GM19099 (cell line): ENCODE measurements around the gene MEF2A.

Source experiments
- POLR2A ChIP-seq: IDR thresholded peaks from 3 replicates; pipeline ENCODE4 v1.6.1; 2011; ENCODE audit warnings: low read depth; ENCODE audit not compliant: insufficient read length; ENCODE audit errors: extremely low read depth

Gene MEF2A

DNA sequence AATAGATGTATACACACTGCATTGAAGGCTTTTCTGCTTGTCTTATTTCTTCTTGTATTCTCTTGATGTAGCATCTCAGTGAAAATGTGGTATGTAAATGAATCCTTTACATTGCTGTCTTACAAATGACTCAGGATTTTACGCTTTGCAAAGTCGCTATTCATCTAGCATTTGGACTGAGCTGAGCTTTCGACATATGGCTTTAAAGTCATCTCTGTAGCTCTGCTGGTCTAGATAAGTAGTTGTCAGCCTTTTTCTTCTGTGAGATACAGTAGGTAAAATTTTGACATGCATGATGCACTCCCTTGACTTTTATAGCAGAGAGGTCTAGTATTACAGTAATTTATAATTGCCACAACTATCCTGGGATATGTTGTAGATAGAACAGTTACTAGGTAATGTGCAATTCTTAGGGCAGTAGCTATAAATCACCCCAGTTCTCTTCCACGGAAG, 16.8 kb downstream of the MEF2A start:
- TF ChIP-seq POLR2A: no peak

DNA sequence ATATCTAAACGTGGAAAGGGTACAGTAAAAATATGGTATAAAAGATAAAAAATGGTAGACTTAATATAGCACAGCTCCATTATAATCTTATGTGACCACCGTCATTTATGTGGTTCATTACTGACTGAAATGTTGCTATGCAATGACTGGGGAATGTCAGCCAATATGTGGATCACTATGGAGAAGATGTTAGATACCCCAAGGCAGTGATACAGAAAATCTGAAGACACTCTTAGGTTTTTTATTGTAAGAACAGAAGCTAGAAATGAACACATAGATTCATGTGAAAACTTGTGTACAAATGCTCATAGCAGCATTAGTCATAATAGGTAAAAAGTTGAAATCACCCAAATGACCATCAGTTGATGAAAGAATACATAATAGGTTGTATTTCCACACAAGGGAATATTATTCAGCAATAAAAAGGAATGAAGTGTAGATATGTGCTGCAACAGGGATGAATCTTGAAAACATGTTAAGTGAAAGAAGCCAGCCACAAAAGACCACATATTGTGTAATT, 18.4 kb downstream of the MEF2A start:
- no peak for TF ChIP-seq POLR2A

DNA sequence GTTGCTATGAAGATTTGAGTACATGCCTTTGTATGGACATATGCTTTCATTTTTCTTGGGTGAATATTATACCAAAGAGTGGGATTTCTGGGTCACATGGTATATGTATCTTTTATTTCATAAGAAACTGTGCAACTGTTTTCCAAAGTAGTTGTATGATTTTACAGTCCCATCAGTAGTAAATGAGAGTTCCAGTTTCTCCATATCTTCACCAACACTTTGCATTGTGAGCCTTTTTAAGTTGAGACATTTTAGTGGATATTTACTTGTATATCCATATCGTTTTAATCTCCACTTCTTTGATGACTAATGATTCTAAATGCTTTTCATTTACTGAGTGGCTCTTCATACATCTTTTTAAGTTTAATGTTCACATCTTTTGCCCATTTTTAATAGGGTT, 20.3 kb downstream of the MEF2A start:
- TF ChIP-seq POLR2A: no peak

DNA sequence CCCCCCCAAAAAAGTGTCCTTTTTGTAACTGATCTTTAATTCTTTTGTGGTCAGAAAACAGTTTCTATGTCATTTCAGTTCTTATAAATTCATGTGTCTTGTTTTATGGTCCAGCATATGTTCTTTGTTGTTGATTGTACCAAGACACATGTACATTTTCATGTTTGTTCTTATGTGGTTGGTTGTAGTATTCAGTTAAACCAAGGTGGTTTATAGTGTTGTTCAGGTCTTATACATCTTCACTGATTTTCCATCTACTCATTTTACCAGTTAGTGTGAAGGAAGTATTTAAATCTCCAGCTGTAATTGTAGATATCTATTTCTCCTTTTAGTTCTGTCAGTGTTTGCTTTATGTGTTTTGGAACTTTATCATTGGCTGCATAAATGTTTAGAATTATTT, 24.0 kb downstream of the MEF2A start:
- no peak for TF ChIP-seq POLR2A

DNA sequence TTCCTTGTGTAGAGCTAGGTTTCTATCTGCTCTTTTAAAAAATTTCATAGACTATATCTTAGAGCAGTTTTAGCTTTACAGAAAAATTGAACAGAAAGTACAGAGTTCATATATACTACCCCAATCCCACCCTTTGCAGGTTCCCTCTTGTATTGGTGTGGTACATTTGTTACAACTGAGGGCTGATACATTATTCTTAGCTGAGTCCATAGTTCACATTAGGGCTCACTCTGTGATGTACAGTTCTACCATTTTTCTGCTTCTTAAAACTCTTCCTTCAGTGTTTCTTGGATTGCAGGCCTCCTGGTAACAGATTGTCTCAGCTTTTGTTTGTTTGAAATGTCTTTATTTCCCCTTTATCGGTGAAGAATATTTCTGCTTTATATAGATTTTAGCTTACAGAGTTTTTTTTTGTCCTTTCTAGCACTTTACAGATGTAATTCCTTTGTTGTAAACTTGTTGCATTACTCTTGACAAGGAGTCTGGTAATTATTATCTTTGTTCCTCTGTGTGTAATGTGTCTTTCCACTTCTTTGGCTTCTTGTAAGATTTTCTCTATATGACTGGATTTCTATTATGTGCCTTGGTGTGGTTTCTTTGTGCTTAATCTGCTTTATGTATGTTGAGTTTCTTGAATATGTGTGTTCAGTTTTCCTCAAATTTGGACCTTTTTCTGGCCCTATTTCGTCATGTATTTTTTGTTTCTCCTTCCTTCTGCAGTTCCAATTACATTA, 25.3 kb downstream of the MEF2A start:
- no peak for TF ChIP-seq POLR2A

DNA sequence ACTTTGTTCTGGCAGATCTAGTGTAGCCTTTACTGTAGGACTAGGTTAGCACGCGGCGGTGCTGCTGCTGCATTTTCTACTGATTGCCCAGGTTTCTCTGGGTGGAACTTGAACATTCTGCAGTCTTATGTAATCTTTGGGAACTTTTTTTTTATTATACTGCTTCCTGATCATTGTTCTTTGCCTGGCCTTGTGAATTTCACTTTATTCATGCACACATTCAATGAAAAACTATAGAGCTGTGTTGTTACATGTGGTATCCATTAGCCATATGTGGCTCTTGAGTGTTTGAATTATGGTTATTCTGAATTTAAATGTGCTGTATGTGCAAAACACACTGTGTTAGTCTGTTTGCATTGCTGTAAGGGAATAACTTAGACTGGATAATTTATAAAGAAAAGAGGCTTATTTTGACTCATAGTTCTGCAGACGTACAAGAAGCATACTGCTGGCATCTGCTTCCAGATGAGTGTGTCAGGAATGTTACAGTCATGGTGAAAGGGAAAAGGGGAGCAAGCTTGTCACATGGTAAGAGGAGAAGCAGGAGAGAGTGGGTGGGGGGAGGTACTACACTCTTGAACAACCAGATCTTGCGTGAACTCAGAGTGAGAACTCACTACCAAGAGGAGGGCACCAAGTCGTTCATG, 26.5 kb downstream of the MEF2A start:
- TF ChIP-seq POLR2A: no peak

DNA sequence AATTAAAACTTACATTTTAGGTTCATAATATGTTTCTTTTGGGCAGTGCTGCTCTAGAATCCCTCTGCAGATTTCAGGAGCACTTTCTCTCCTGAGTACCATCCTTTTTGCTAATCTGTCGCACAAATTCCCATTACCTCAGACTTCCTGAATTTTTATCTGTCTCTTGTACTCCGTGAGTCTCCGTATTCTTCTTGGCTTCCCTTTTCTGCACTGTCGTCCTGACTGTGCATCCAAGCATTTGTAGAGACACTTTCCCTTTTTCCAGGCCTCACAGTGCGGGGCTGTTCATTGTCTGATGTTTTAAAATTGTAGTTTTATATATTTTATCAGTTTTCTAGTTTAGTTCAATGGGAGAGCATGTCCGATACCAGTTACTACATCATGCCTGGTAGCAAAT, 27.3 kb downstream of the MEF2A start:
- TF ChIP-seq POLR2A: no peak

DNA sequence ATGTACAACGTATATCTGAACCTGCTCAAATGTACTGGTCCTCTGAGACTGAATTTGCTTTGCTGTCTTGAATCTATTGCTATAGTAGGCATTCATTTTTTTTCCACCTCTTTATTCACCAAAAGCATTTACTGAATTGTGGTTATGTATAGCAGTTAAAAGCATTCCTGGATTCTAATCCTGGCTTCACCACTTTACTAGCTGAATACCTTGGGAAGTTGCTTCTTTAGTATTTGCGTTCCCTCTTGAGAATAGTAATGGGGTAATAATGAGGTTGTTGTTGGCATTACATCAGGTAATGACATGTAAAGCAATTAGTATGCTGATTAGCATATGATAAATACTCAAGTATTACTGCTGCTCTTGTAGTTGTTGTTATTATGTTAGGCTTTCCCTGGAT, 29.1 kb downstream of the MEF2A start:
- TF ChIP-seq POLR2A: no peak

DNA sequence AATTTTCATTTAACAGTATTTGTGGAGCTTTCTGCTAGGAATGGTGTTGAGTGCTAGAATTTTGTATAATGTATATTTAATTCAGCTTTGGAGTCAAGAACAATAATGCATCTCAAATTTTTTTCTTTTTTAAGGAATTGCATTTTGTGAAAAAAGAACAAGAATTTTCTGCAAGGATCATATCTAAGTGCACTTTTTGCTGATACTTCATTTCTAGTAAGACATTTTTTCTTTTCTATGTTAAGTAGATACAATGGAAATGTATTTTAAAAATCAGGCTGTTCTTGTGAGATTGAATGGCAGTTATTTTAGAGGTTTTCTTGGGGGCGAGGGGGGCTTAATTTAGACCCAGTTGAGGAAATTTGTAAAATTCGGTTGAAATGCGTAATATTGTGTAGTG, 32.5 kb downstream of the MEF2A start:
- no peak for TF ChIP-seq POLR2A

DNA sequence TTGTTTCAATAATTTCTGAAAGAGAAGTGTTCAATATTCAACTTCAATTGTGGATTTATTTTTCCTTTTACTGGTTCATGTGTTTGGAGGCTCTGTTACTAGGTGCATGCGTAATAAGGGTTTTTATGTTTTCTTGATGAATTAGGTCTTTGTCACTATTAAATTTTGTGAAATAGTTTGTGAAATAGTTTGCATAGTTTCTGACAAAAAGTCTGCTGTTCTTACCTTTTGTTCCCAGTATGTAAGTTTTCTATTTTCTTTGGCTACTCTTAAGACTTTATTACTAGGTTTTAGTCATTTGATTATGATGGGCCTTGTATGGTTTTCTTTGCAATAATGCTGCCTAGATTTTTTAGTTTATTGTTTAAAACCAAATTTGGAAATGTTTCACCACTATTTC, 38.0 kb downstream of the MEF2A start:
- no peak for TF ChIP-seq POLR2A

DNA sequence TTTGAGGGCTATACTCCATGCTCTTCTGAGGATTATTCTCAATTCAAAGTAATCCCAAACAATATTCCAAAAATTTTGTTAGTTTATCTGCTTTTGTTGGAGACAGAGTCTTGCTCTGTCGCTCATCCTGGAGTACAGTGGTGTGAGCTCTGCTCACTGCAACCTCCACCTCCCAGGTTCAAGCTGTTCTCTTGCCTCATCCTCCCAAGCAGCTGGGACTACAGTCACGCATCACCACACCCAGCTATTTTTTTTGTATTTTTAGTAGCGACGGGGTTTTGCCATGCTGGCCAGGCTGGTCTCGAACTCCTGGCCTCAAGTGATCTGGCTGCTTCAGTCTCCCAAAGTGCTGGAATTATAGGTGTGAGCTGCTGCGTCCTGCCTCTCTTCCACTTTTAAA, 39.1 kb downstream of the MEF2A start:
- TF ChIP-seq POLR2A: no peak

DNA sequence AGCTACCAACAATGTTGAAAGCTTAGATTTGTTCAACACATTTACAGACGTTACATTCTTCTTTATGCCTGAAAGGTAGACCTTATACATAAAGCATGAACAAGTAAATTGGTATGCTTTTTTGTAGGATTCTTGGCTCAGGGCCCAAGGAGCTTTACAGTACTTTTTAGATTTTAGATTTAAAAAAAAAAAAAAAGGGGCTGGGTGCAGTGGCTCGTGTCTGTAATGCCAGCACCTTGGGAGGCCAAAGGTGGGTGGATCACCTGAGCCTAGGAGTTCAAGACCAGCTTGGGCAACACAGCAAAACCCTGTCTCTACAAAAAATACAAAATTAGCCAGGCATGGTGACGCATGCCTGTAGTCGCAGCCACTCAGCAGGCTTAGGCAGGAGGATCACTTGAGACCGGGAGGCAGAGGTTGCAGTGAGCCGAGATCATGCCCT, 39.7 kb downstream of the MEF2A start:
- TF ChIP-seq POLR2A: no peak

DNA sequence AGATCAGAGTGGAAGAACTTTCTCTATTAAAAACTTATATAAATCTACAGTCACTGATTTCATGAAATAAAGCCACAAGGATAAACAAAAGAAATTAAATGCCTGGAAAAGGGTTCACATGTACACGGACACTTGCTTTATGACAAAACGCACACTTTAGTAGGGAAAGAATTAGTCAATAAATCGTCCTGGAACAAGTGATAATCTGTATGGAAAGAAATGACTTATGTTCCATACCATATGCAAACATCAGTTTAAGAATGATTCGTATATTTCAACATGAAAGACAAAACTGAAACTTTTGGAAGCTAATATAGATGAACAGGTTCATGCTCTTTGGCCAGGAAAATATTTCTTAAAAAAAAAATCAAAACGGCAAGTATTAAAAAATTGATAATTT, 40.2 kb downstream of the MEF2A start:
- no peak for TF ChIP-seq POLR2A

DNA sequence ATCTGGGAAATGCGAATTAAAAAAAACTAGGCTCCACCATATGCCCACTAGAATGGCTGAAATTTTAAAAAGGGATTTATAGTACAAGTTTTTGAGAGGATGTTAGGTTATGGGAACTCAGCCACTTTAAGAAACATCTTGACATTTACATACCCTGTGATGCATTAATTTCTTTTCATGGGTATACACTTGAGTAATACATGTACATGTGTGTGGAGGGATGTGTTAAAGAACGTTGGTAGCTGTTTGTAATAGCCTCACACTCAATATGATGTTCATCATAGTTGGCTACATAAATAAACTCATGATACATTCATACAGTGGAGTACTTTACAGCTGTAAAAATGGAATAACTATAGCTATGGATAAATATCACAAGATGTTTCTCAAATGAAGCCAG, 40.9 kb downstream of the MEF2A start:
- TF ChIP-seq POLR2A: no peak

DNA sequence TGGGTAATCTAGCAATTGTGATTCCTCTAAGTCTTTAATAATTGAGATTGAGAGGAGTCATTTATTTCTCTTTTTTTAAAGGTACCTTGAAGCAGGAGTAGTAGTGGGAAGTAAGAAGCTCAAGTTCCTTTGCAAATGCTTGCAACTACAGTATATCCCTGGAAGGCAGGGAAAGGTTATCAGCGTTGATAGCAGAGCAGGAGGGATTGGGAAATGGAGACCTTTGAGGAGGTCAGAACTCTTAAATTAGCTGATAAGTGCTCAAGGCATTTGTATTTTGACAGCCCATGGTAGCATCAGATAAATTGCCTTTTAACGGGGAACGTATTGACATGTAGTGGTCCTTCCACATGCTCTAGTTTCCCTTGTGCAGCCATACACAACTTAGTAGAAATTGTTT, 47.7 kb downstream of the MEF2A start:
- TF ChIP-seq POLR2A: no peak
